ENCODE results near the gene CR1L.
A peak's percentile ranks its signal among the peaks of the same experiment; 100 is the strongest.
"Not testable (repeated sequence)": the region's sequence is repeated elsewhere in the genome, so short reads cannot be mapped to it uniquely, and the experiment has no call there.

CR1L gene

DNA sequence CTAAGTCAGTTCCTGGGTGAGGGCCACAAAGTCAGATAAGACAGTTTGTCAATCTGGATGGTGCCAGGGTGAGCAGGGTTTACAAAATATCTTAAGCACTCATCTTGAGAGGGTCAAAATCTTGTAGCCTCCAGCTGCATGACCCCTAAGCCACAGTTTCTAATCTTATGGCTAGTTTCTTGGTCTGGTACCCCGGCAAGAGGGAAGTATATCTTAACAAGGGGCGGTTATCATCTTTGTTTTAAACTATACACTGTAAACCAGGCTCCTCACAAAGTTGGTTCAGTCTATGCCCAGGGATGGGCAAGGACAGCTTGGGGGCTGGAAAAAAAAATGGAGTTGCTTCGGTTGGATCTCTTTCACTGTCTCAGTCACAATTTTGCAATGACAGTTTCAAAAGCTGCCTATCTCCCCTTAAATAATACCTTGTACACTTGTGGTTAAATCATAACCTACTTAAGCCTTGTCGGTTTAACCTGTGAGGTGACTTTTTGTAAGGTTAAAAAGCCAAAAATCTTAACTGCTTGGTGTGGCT is 99.1 kb downstream of the CR1L start:
- no peak for DNase-seq (ENCODE audit: extremely low read depth in 1 of 2, low read depth in 1 of 2)

DNA sequence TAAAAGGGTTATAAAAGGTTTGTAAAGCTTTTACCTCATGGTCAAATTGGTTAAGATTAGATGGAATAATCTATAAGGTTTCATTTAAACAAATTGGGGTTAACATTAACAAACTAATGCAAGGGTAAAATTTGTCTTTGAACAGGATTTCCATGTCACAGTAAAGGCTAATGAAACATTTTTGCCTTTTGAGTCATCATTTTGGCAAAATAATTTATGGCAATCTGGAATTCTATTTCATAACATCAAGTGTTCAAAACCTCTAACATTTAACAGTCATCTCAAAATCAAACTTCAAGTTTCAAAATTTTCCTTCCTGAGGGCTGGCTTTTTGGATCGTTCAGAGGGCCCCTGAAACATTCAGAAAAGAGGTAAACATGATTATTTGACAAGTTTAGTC is 100.4 kb downstream of the CR1L start:
- no peak for DNase-seq (ENCODE audit: extremely low read depth in 1 of 2, low read depth in 1 of 2)

DNA sequence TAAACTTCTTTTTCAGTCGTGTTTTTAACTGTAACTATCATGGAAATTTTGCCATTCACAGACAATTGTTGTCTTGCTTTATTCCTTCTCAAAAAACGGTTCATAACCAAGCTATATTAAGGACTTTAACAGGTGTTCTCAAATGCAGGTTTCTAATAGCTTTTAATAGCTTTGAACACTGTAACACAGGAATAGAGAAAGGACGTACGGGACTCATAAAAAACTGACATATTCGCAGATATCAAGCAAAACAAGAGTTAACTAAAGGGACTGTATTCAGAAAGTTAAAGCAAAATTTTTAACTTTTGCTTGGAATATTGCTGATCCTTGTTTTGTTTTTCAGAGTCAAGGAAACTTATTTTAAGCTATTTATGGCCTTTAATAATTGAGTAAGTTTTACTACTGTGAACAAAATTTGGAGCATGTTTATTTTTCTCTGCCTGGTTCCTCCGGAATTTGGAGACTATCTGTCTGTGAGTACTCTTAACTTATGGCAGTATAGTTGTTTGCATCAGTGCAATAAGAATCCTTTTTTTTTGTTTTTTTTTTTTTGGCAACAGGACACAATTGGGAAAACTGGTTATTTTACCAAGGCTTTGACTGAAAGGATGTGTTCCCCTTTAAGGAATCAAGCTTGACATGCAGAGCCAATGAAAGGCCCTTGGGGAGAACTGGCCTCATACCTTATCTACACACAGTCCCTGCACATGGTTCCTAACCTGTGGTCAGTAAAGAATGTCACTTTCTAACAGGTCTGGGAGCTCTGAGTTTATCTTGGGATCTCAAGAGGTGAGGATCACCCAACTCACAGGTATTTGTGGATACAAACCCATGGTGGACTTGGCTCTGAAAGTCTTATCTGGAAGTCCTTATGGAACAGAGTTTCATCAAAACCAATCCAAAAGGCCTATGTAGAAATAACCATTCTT is 101.2 kb downstream of the CR1L start:
- DNase-seq (ENCODE audit: extremely low read depth in 1 of 2, low read depth in 1 of 2): no peak

DNA sequence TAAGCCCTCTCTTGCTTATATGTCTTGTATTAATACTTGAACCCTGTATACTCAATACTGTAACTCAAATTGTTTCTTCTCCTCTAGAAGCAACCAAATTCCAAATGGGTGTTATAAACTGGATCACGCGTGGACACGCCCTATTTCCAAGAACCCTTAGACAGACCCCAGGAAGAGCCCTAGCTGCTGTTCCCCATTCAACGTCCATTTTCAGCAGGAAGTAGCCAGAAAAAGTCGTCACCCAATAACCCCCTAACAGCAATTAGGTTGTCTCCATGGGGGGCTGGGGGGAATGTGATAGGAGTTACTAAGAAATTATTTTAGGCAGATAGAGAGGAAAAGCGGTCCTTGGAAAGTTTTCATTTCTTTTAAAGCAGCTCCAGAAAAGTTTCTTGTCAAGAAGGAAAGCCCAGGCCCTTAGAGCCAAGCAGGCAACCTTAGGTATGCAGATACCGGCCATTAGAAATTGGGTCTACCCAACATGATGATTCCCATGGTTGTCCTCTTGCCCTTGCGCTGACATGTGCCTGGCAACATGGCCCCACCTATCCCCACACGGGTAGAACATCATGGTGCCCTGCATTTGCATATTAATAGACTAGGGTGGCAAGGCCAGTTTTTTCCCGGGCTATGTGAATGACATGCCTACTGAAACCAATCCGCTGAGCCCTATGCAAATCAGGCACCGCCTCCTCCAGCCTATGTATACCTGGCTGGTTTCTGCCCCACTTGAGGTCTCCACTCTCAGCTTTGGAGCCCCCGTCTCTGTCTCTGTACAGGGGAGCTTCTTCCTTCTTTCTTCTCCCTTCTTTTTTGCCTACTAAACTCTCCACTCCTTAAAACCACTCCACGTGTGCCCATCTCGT is 102.9 kb downstream of the CR1L start:
- no peak for DNase-seq (ENCODE audit: extremely low read depth in 1 of 2, low read depth in 1 of 2)

DNA sequence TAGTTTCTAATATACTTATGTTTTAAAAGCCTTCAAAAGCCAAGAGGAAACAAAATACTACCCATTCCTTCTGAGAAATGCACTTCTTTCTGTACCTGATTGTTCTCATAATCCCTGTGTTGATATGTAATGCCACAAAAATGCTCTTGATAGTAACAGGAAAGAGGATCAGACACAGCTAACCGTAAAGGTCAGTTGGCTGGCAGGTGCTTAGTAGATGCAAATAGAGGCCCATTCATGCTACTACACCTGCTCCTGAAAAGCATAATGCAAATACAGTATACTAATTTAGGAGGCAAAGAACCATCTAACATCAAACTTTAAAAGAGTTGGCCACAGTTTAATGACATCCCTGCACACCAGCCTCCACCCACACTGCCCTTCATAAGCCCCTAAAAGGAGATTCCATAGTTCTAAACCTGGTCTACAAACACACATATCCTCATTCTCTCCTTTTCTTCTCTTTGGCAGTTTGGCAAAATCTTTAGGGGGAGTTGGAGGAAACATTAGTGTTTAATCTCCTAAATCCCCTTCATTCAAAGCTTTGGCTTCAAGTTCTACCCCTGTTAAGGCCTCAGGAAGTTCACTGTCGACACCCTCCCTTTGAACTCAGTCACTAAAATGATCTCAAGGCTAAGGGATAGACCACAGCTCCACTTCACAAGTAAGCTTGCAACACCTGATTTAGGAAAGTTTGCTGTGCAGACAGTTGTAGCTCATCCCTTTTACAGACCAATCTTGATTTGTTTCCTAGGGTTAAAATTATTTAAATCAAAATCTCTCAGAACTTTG is 104.0 kb downstream of the CR1L start:
- no peak for DNase-seq (ENCODE audit: extremely low read depth in 1 of 2, low read depth in 1 of 2)

DNA sequence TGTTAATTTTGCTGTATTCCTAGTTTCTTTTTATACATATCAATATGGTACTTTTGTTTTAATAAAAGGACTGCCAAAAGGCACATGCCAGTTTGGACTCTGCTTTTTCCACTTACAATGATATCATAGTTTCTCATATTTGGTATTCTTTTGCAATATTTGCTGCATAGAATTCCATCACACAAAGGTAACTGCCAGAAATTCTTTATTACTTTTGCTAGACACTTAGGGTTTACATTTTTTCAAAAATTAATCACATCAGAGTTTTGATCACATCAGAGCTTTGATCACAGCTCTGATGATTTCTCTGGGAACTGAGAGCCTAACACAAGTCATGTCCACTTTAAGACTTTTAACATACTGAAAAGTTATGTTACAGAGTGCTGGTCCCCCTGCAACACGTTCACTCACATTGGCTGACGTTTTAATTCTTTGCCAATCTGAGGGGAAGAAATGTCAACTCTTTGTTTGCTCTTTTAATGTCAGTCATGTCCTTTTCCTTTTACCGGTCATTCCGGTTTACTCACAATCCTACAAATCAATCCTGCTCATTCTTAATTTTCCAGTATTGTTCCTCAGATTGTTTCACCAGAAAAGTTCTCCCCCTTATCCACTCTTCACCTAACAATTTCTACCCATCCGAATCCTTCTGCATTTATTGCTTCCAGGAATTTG is 105.8 kb downstream of the CR1L start:
- no peak for DNase-seq (ENCODE audit: extremely low read depth in 1 of 2, low read depth in 1 of 2)

DNA sequence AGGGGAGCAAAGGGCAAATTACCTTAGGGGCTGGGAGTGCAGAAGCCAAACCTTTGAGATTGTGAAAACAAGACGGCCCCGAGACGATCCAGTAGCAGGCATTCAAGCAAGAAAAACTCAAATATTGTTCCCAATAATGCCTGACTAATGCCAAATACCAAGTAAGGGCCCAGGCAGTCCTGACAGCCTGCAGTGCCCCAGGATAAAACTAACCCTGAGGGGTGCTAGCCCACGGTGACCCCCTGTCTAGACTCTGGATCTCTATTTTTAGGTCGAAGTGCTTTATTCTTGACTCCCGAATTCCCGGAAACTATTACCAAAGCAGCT is 106.5 kb downstream of the CR1L start:
- not testable (repeated sequence) for DNase-seq (ENCODE audit: extremely low read depth in 1 of 2, low read depth in 1 of 2)

DNA sequence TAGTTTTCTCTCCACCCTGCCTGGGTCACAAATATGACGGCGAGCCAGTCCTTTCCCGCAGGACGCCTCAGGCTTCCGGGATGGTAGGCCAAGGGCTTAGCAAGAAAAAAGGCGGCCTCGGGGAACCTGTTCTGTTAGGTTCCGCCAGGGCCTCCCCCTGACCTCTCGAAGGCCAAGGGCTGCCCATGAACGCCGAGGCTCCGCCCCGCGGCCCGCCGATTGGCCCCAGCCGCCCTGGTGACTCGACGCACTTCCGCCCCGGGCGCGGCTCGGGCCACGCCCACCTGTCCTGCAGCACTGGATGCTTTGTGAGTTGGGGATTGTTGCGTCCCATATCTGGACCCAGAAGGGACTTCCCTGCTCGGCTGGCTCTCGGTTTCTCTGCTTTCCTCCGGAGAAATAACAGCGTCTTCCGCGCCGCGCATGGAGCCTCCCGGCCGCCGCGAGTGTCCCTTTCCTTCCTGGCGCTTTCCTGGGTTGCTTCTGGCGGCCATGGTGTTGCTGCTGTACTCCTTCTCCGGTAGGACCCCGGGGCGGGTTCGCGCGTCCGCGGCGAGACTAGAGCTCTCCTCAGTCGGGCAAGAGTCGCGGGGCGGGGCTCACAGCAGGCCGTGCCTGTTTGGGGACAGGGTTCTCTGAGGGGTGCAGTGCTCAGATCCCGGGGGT is 107.0 kb downstream of the CR1L start, which contains the start of gene CD46:
Gene CD46 (plus strand): TSS at position 265 of the 666 bp plus-strand sequence. CDS start 159 bp downstream, at position 424.
- peak; percentile 88 to 93 for DNase-seq (ENCODE audit: extremely low read depth in 1 of 2, low read depth in 1 of 2)

DNA sequence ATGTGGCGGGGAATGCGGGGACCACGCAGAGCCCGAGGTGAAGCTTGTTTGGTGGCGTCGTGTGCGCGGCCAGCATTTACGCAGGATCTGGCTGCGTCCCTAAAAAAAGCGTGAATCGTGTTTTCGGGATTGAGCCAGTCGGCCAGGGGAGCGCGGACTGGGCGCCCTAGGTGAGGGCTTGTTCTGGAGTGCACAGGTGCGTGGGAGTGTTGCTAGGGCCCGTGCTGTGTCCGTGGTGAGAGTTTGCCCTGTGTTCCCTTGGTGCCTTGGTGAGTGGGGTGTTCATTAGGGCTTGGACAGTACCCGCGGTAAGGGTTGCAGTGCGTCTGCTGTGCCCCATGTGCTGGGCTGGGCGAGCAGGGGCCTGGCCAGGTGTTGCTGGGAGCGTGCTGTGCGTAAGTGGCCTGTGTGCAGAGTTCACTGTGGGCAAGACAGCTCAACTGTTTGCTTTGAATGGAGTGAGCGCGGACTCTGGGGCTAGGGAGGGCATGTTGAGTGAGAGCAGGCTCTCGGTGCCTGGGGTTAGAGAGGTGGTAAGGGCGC is 107.6 kb downstream of the CR1L start:
- peak; percentile 17 to 21 for DNase-seq (ENCODE audit: extremely low read depth in 1 of 2, low read depth in 1 of 2)

DNA sequence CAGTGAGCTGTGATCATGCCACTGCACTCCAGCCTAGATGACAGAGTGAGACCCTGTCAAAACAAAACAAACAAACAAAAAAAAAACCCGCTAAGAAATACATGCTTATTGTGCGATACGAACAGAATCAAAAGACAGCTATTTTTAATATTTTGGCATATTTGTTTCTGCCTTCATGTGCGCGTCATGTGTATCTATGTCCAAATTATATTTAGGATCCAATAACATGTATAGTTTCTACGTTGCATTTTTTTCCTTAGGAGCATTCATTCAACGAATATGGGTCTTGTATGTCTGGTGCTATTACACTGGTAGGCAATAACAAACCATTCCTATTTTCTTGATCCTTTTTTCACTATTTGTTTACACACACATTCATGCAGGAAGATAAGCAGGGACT is 108.7 kb downstream of the CR1L start:
- no peak for DNase-seq (ENCODE audit: extremely low read depth in 1 of 2, low read depth in 1 of 2)

DNA sequence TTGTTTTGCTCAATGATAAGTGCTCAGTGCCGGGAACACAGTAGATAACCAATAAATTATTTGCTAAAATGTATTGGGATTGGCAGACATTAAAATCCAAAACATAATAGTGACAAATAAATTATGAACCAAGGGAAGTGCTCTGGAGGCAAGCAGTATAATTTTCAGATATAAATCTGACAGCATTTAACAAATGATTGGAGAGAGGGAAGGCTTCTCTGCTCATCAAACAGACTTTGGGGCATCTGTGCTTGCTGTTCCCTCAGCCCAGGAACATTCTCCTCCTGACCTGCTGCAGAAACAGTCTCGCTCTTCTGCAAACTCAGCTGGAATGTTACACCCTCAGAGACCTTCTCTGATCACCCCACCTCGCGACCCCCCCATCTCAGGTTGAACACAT is 109.1 kb downstream of the CR1L start:
- no peak for DNase-seq (ENCODE audit: extremely low read depth in 1 of 2, low read depth in 1 of 2)

DNA sequence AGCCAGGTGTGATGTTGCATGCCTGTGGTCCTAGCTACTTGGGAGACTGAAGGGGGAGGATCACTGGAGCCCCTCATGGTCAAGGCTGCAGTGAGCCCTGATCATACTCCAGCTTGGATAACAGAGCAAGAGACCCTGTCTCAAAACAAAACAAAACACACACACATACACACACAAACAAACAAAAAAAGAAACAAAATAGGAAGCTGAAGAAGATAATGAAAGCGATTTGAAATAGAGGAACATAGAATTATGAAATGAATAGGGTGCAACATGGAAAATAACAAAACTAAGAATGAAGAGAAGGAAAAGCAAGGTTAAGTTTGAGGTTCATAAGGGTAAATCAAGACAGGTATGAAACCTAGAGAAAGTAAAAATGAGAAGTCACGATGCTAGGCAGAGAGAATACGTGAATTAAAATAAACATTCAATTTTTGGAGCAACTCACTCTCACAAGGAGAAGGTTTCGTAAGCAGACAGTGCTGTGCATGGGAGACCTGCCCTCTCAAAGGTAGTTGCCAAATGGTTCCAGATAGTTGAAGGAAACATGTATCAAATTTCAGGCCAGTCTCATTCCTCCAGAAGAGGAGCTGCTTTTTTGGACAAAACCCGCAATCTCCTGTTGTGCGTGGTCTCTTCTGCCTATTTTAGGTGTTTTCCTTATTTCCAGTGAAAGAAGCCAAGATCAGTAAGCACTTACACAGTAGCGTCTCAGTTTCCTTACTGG is 110.2 kb downstream of the CR1L start:
- DNase-seq (ENCODE audit: extremely low read depth in 1 of 2, low read depth in 1 of 2): no peak

DNA sequence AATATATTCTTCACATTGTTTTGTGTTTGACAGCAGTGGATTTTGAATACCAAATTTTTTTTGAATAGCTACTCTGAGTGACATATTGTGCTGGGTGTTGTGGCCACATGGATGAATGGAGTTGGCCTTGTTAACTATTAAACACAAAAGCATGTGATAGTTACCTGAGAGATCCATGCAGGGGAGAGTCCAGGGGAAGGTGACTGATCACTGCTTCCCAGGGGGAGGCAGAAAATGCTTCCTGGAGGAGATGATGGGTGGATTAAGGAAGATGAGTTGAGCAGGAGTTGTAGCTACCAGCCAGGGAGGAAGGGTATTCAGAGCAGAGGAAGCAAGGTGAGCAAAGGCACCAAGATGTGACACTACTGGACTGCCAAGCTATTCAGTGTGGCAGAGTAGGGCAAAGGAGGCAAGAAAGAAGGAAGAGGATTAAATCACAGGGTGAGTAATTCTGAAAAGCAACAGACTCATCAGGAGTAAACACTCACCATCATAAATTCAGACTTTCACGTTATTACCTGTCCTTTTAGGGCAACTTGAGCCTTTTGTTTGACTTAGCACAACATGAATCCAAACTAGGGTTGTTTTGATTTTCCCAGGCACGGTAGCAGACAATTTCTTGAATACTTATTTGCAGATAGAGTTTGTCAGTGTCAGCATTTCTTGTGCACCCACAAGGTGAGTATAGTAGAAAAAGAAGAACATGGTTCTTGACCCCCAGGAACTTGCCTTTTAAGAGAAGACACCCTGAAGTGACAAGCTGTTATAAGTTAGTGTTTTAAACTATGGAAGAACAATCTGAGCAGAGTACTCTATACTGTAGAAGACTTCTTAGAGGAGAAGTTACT is 111.1 kb downstream of the CR1L start:
- DNase-seq (ENCODE audit: extremely low read depth in 1 of 2, low read depth in 1 of 2): no peak

DNA sequence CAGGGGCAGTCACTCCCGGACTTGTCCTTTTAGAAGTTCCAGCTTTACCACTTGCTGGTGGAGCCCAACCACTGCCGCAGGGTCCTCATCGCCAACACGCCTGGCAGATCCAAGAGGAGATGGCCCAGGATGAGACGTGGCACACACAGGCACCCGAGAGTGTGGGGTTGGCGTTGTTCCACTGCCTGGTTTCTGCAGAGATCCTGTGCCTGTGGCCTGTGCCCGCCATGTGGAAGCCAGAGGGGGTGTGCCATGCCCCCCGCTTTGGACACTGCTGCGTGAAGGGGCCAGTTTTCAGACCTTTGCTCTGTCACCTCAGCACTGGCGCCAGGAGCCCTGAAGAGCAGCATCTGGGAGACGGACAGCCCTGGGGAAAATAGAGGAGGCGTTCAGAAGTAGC is 117.7 kb downstream of the CR1L start:
- DNase-seq (ENCODE audit: extremely low read depth in 1 of 2, low read depth in 1 of 2): no peak

DNA sequence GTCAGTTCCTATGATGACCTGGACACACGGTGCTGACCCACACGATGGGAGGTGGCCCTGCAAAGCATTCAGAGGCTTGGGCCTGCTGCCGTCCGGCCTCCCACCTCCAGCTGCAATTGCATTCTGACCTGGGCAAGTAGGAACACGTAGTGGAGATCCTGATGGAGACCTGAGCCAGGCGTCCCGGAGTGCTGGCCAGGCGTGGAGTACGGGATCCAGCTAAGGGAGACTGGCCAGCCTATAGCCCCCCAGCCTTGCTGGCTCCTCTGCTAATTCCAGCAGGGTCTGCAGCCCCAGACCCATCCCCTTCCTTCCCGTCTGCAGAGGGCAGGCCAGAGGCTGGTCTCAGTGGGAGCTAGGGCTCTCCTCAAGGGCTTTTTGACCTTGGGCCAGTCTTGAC is 118.2 kb downstream of the CR1L start:
- DNase-seq (ENCODE audit: extremely low read depth in 1 of 2, low read depth in 1 of 2): no peak

DNA sequence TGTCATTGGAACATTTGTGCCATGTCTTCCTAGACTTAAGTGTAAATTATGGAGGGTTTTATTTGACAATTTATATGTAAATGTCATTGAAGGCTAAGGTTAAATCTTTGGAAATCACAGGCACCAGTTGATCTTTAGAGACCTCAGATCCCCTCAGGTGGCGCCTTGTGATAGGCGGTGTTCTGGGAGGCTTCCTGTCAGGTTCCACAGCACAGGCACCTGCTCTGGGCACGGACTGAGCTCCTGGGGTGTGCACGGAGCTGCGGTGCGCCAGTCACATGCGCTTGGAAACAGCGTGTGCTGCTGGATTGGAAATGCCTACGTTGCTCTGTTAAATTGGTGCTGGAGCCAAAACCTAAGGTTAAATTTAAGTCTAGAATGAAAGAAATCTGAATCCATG is 119.0 kb downstream of the CR1L start:
- no peak for DNase-seq (ENCODE audit: extremely low read depth in 1 of 2, low read depth in 1 of 2)

DNA sequence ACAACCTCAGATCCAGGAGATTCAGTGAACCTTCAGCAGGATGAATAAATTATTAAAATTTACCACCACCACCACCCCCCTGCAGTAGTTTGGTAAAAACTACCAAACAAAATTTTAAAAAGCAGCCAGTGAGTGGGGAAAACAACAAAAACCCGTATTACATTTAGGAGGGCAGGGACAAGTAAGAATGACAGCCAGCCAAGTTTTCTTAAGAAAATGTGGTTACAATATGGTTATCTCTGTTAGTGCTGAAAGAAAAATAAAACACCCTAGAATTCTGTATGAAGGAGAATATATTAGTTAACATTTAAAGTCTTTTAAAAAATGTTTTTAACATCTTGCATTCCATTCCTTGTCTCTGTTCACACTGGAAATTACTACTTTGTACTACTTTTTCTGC is 121.6 kb downstream of the CR1L start:
- no peak for DNase-seq (ENCODE audit: extremely low read depth in 1 of 2, low read depth in 1 of 2)

DNA sequence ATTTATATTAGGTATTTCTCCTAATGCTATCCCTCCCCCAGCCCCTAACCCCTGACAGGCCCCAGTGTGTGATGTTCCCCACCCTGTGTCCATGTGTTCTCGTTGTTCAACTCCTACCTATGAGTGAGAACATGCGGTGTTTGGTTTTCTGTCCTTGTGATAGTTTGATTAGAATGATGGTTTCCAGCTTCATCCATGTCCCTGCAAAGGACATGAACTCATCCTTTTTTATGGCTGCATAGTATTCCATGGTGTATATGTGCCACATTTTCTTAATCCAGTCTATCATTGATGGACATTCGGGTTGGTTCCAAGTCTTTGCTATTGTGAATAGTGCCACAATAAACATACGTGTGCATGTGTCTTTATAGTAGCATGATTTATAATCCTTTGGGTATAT is 125.6 kb downstream of the CR1L start:
- DNase-seq (ENCODE audit: extremely low read depth in 1 of 2, low read depth in 1 of 2): not testable (repeated sequence)
